Epidermal melanocyte (primary cell): ENCODE data around the gene ANXA2.

ENCODE experiments used
- DNase-seq: peaks from one replicate; pipeline ENCODE4 v3.0.0; 2011; ENCODE audit warnings: low spot score; ENCODE audit not compliant: insufficient read length

The ANXA2 gene

GRCh38 chr15:60299452-60300047, 98.2 kb downstream of the ANXA2 start:
- DNase-seq = peak; percentile 36
